HG03439 (cell line): Measurements from ENCODE around the gene NXNL1.

Experiments
- ATAC-seq: cut with Tn5 transposase; IDR thresholded peaks from one replicate; pipeline ENCODE4 v1.9.1; 2021; ENCODE audit warnings: mild to moderate bottlenecking, moderate library complexity; ENCODE audit not compliant: unreplicated experiment

NXNL1 gene

DNA sequence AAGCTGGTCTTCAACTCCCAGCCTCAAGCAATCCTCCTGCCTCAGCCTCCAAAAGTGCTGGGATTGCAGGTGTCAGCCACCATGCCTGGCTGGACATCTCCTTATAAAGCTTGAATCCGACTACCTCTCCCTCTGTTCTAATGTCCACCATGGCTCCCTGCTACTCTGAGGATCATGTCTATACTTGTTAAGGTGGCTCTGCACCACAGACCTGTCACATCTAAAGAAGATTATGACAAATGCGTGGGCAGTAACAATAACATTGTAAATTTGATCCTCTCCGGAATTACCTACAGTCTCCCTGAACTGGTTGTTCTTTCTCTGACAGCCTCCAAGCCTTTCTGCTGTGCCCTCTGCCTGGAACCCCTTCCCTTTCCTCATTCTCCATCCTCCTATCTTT lies 1.8 kb downstream of the NXNL1 start:
- ATAC-seq, result no peak

DNA sequence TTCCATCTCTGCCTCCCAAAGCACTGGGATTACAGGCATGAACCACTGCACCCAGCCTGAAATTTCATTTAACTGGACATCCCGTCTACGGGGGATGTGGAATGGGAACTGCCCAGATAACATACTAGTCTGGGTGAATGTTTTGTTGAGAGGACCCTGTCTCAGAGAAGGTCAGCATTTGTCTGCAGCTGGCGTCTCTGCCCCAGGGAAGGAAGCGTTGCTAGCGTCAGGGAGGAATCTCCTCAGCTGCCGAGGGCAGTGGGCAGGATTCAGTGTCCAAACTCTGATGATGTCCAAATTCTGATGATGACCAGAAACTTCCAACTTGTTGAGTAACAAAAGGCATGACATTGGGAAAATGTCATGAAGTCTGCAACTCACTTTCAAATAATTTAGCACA lies 3.1 kb downstream of the NXNL1 start:
- ATAC-seq, result no peak

DNA sequence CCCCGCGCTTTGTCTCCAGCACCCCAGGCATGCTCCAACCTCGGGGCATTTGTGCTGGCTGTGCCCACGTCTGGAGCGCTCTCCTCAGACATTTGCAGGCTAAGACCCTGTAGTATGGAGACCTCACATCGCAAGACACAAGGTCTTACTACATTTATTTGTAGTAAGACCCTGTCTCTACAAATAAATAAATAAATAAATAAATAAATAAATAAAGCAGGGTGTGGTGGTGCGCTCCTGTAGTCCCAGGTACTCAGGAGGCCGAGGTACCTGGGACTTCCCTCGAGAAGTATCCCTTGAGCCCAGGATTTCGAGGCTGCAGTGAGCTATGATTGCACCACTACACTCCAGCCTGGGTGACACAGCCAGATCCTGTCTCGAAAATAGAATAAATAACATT lies 4.6 kb downstream of the NXNL1 start:
- ATAC-seq, result no peak

DNA sequence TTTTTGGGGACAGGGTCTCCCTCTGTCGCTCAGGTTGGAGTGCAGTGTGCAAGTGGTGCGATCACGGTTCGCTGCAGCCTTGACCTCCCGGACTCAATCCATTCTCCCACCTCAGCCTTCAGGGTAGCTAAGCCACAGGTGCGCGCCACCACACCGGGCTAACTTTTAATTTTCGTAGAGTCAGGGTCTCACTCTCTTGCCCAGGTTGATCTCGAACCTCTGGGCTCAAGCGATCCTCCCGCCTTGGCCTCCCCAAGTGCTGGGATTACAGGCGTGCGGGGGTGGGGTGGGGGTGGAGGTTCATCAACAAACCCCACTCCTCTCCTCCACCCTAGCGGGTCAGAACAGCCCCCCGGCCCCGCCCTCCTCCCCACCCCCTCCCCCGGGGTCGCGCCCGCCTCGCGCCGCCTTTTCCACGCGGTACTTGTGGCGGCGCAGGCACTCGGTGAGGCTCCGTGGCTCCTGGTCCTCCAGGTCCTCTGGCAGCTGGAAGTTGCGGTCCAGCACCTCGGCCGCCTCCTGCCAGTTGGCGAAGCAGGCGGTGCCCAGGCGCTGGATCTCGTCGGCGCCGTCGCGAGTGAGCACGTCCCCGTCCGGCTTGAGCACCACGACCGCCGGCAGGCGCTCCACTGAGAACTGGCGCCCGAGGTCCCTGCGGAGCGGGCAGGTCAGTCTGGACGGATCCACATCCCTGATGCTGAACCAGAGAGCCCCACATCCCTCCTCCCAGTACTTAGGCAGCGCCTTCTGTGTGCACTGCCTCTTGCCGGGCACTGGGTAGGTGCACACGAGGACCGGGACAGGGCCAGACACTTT lies 5.2 kb downstream of the NXNL1 start:
- ATAC-seq, result no peak

DNA sequence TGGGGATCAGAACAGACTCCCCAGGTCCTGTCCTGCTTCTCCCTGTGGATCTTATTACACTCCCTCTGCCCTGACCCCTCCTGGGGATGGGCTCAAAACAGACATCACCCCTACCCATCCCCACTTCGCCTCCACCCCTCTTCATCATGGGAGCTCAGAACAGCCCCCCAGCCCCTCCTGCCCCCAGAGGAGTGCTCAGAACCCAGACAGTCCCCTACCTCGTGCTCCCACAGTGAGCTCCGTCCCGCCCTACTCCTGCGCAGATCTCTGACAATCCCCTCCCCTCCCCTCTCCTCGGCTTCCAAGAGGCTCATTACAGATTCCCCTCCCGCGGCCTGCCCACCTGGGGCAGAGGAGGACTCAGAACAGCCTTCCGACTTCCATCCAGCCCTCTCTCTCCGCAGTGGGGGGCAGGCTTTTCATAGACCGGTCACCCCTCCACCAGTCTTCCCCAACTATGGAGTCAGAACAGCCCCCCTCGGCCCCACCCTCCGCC lies 6.1 kb downstream of the NXNL1 start:
- no peak for ATAC-seq

DNA sequence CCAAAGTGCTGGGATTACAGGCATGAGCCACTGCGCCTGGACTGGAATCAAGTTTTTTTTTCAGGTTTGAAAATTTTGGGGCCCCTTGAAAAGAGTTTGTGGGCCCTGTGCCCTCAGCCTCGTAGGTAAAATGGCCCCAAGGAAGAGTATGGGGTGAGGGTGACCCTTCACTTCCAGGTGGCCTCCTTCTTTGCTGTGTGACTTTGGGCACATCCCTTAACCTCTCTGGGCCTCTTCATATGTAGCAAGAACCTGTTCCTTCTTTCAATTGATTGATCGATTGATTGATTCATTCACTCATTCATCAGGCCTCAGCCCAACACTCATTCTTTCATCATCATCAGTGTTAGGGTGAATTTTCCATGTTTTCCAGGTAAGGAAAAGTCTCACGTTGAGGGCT lies 8.9 kb downstream of the NXNL1 start:
- no peak for ATAC-seq

DNA sequence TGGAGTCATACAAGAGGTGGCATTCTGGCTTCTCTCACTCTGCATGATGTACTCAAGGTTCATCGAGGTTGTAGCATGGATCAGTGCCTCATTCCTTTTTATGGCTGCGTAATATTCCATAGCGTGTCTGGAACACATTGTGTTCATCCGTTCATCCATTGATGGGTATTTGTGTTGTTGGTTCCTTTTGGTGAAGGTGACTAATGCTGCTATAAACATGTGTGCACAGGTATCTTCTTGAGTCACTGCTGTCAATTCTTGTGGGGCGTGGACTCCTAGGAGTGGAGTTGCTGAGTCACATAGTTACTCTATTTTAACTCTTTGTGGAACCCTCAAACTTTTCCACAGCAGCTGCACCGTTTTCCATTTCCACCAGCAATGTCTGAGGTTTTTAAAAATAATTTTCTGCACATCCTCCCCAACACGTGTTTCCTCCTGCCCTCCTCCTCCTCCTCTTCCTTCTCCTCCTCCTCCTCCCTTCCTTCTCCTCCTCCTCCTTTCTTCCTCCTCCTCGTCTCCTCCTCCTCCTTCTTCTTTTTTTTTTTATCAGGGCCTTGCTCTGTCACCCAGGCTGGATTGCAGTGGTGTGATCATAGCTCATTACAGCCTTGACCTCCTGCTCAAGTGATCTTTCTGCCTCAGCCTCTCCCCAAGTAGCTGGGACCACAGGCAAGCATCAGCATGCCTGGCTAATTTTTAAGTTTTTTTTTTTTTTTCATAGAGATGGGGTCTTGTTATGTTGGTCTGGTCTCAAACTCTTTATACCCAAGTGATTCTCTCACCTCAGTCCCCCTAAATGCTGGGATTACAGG lies 10.3 kb downstream of the NXNL1 start:
- ATAC-seq, result no peak

DNA sequence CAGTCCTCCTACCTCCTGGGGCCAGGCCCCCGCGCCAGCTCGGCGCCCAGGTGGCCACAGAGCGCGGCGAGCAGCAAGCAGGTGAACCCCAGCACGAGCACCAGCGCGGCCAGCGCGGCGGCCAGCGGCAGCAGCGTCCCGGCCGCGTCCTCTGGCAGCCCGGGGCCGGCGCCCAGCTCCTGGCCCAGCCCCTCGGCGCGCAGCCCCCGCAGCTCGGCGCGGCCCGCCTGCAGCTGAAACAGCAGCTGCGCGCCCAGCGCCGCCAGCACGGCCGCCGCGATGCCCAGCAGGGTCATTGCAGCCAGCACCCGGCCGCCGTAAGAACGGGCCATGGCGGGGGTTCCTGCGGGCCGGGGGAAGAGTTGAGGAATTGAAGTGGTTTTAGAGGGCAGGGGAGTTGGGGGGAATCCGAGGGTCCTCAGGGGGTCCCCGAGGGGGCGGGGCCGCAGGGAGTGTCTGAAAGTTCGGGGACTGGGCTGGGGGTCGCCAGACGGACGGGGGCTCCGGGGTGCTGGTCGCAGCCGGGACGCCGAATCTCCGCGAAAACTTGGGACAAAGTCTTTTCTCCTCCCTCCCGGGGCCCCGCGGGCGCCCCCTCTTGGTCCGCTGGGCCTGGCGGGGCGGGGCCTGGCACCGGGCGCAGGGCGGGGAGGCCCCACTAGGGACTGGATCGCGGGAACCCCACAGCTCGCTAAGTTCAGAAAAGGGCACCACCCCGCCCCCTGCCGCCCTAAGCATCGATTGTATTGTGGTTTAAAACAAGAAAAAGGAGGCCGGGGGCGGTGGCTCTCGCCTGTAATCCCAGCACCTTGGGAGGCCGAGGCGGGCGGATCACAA lies 12.4 kb downstream of the NXNL1 start, which contains the start of gene TMEM221:
TMEM221 (minus strand) TSS at position 538 of the 837 bp plus-strand sequence; CDS start at position 332, 206 bp downstream.
- ATAC-seq, result no peak

DNA sequence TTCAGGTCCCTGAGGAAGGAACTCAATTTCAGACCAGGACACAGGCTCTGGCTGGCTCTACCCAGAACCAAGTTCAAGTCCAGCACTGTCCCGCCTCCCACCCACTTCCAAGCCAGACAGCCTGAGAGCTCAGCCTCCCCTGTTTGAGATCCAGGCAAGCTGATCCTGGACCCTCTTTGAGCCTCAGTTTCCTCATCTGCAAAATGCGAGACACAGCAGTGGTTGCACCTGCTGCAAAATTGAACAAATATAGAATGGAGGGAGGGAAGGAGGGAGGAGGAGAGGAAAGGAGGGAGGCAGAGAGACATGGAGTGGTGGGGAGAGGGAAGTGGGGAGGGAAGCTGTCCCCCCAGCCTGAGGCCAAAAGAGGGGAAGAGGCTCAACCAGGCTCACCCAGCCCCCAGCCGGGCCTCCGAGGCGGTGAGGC lies 13.0 kb downstream of the NXNL1 start:
- no peak for ATAC-seq

DNA sequence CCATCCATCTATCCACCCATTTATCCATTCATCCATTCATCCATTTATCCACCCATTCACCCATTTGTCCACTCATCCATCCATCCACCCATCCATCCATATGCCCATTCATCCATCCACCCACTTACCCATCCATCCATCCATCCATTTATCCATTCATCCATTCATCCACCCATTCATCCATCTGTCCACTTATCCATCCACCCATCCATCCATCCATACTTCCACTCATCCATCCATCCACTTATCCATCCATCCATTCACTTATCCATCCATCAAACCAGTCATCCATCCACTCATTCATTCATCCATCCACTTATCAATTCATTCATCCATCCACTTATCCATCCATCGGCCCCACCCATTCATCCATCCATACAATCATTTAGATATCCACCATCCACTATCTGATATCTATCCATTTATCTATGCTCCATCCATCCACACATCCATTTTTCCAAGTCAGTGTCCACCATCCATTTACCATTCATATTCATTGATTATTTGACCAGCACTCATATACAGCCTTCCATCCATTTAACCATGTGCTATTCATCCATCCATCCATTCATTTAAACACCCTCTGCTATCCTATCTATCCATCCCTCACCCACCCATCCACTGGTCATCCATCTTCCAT lies 15.1 kb downstream of the NXNL1 start:
- ATAC-seq, result no peak

DNA sequence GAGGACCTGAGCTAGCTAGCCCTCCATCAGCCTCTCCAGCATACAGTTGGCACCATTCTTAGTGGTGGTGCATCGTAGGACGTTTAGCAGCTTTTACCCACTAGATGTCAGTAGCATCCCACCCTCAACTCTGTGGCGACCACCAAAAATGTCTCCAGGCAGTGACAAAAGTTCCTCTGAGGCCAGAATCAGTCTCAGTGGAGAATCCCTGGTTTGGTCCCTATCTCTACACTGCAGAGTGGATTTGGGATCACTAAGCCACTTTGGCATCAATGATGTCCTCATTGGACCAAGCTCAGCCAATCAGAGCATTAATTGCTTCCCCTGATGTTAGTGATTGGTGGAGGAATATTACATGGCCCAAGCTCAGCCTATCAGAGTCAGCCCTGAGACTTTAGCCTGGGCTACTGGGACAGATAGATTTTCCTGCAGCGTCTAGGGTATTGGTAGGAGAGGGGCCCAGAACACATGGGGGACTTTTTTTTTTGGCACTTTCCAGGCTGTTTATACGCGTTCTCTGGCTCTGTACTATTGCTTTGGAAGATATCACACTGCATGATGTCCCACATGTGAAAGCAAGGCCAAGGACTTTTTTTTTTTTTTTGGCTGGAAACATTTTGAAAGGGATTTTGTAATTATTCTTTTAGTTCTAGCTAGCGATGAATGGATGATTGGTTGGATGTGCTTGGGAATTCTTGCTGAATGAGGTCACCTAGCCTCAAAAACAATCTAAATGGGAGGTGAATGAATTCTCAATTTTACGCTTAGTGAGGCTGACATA lies 19.3 kb downstream of the NXNL1 start:
- ATAC-seq, result no peak

DNA sequence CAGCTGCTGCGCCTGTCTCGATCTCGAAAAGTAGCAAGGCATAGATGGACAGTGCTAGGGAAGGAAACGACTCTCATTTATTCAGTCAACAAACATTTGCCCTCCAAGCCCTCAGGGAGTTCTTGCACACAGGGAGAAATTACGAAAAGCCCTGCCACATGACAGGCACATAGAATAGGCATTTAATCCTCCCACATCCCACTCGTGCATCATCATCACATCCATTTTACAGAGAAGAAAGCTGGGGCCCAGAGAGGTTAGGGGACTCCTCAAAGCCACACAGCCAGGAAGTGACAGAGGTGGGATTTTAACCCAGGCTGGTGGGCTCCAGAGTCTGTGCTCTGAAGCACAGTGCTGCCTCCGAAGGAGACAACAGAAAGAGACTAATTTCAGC lies 23.9 kb downstream of the NXNL1 start:
- ATAC-seq, result no peak

DNA sequence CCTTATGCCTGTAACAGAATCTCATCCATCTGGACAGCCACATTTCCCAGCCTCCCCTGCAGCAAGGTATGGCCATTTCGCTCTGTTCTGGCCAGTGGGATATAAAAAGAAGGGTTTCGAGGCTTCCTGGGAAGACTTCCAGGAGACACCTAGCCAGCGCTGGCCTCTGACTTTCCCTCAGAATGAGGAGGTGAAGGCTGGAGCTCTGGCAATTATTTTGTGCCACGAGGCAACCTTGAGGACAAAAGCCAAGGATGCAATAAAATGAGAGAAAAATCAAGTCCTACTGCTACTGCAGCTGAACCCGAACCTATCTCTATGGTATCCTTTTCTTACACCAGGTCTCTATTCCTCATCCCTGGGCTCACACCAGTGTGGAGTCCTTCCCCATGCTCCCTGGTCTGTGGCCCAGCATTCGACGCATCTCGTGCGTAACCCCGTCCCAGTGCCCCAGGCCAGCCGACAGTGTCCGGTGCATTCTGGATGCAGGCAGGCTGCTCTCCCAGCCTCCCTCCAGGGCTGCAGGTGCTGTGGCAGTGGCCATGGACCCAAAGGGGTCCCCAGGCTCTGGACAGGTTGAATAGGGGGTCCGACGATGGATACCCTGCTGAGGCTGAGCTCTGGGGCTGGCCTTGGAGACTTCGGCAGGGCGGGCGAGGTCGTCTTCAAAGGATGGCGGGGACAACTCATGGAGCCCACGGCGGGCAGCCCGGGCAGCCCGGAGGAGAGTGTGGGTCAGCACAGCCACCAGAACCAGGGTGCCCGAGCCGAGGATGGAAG lies 24.4 kb downstream of the NXNL1 start:
- ATAC-seq, result no peak

DNA sequence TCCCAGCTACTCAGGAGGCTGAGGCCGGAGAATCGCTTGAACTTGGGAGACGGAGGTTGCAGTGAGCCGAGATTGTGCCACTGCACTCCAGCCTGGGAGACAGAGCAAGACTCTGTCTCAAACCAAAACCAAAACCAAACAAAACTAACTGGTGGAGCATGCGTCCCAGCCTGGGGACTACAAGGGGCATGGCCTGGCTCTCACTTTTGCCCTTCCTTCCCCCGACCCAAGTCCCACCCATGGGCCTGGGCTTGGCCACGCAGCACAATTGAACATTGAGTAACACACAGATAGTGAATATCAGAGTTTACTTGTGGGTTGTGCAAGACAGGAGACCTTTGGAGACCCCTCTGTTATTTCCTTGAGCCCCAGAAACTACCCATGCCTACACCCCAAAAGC lies 25.5 kb downstream of the NXNL1 start:
- no peak for ATAC-seq

DNA sequence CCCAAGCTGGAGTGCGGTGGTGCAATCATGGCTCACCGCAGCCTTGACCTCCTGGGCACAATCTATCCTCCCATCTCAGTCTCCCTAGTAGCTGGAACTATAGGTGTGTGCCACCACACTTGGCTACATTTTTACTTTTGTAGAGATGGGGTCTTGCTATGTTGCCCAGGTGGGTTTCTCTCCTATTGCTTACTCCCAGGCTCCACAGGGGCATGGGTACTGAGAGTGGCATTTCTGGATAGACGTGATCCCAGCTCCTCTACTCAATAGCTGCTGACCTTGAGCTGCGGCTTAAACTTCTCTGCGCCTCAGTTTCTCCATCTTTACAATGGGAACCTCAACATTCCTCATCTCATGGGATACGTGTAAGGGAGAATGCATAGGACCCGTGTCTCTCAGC lies 29.3 kb downstream of the NXNL1 start:
- no peak for ATAC-seq

DNA sequence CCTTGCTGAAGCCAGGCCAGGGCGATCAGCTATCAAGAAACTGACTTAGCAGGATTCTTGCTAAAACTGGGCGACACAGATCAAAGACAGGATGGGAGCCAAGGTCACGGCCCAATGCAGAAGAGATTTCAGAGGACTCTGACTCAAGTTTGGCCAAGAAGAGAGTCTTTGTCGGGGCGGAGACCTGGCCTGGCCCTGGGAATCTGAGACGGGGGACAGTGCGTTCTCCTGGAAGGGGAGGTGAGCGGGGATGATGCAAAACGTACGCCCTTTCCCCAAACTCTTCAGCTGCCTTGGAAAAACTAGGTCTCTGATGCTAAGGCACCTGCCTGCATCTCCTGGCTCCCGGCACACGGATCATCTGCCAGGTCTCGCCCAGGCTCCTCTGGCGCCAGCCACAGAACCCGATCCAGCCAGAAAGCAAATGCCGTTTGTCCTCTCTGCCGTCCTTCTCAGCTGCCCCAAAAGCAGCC lies 31.0 kb downstream of the NXNL1 start:
- no peak for ATAC-seq

DNA sequence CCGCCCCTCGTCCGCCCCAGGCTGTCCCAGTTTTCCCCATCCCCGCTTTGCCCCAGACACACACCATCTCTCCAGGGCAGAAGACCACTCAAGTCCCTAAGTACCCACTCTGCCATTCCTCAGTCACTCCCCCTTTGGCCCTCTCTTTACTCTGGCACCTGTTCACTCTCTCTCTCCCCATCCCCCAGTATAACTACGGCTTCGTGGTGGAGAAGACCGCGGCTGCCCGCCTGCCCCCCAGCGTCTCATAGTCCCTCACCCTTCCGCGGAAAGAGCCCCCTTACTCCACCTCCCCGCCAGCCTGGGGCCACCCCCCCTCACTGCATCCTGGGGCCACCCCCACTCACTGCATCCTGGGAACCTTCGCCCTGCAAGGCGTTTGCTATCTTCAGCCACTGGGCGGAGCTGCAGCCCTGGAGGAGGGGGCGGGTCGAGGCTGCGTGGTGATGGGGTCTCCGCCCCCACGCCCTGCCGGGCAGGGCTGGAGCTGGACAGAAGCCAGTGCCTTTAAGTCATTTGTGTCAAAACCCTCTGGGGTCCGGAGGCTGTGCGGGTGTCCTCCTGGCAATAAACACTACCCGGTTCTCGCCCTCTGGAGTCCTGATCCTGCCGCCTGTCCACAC lies 35.9 kb downstream of the NXNL1 start:
- ATAC-seq, result no peak

DNA sequence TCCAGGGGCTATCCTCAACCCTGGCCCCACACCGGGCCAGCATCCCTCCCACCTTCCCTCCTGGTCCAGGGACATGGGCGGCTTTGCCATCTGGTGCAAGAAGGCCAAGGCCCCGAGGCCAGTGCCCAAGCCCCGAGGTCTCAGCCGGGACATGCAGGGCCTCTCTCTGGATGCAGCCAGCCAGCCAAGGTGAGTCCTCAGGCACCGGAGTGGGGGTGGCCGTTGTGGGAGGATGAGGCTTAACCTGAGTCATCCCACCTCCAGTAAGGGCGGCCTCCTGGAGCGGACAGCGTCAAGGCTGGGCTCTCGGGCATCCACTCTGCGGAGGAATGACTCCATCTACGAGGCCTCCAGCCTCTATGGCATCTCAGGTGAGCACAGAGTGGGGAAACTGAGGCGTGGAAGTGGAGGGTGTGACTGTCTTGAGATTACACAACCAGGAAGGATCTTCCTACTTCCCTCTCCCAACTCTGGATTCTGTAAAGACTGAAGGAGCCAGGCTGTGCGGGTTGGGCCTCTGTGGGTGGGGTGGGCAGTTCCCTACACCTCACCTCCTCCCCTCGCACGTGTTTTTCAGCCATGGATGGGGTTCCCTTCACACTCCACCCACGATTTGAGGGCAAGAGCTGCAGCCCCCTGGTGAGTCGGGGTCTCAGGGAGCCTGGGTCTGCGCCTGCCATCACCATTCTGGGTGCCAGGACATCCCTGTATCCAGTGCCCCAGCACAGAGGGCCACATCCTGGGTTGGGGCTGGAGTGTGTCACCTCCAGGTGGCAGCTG lies 37.1 kb downstream of the NXNL1 start:
- ATAC-seq, result no peak
